Testis (tissue), 3 donors: ENCODE data around the gene WSB1. TPM values are rescaled to one million over a fixed set of nuclear protein-coding genes. Genes with fewer than 3 reads are reported as not detected.
A peak's percentile ranks its signal among the peaks of the same experiment; 100 is the strongest.

Experiments
- DNase-seq: peaks from one replicate; pipeline ENCODE4 v3.0.0-alpha.2; 2019
- H3K27ac ChIP-seq, 2 donors: fragments of 200-600 bp; sonication (generic); one replicate each; pipeline ENCODE4 v1.5.1; 2019
- H3K27me3 ChIP-seq: fragments of 200-600 bp; sonication (generic); one replicate; pipeline ENCODE4 v1.5.1; 2019
- H3K36me3 ChIP-seq: fragments of 200-600 bp; sonication (generic); one replicate; pipeline ENCODE4 v1.5.1; 2017; ENCODE audit warnings: low read depth; ENCODE audit errors: missing control alignments
- H3K4me1 ChIP-seq: fragments of 200-600 bp; sonication (generic); one replicate; pipeline ENCODE4 v1.5.1; 2019
- H3K4me3 ChIP-seq, 2 donors: fragments of 200-600 bp; sonication (generic); one replicate each; pipeline ENCODE4 v1.5.1; 2017 to 2019
- H3K9me3 ChIP-seq: fragments of 200-600 bp; sonication (generic); one replicate; pipeline ENCODE4 v1.5.1; 2017
- CTCF ChIP-seq, 3 experiments: fragments of 450-650 bp in 2 of 3; fragments of 200-600 bp in 1 of 3; sonication (generic) in 1 of 3; IDR thresholded peaks; one replicate each; pipeline ENCODE4 v1.5.1; 2016 to 2019; ENCODE audit warnings: antibody characterized with exemption in 3 of 3, mild to moderate bottlenecking in 2 of 3, moderate library complexity in 1 of 3
- POLR2A ChIP-seq: fragments of 450-650 bp; IDR thresholded peaks from one replicate; pipeline ENCODE4 v1.6.1; 2017; ENCODE audit warnings: antibody characterized with exemption, mild to moderate bottlenecking, moderate library complexity
- WGBS, 2 donors: methylation state at CpG; one replicate each; pipeline ENCODE4 v1.1.5; 2018; 5-methylcytosine and 5-hydroxymethylcytosine counted together
- intact Hi-C: fragments of 100-400 bp; cut with DNase I; formaldehyde crosslinking; loops from one replicate; pipeline ENCODE4 v1.15.1; 2023; ENCODE audit warnings: low total_unique reads
- polyA plus RNA-seq: library from polyadenylated mRNA; stranded (reverse); fragments of 350-450 nt; fragmentation: Illumina TruSeq; extraction: RNeasy Lipid Tissue Mini Kit (QIAGEN cat#74804); gene quantifications from one replicate; pipeline ENCODE4 v1.2.3, GENCODE V29; 2014; ENCODE audit warnings: low read depth, low replicate concordance; ENCODE audit not compliant: insufficient read depth
- total RNA-seq, 2 donors: library from RNA; depleted of rRNA; stranded (reverse); fragments of >200 nt; gene quantifications; one replicate each; pipeline ENCODE4 v1.2.3, GENCODE V29; 2016

WSB1 gene
- total and polyA plus RNA-seq, 3 donors from 2014 or later, result 126 to 189 (median 160) TPM

GRCh38 chr17:27322690-27323508, 29.0 kb downstream of the WSB1 start:
- H3K4me1 ChIP-seq, result peaks cover 21% of the 10 kb centered on the region
- intact Hi-C loops, result no loop called here

GRCh38 chr17:27323538-27324215, 29.8 kb downstream of the WSB1 start:
- H3K4me1 ChIP-seq, result peaks cover 21% of the 10 kb centered on the region
- no peaks in the 10 kb centered on the region for H3K9me3 ChIP-seq
- intact Hi-C loops, result no loop called here
- WGBS, 2 donors, result 34 to 39% methylated on average over 6 to 7 of the region's 7 CpGs
- DNase-seq, result peak; percentile 58
- H3K4me3 ChIP-seq, result no peak overlapping the region
- TF ChIP-seq CTCF (IDR thresholded peaks at IDR 0.05), result no peak
- TF ChIP-seq POLR2A, result no peak
- peak overlapping the region in 1 of 2 donors; percentile 26 for H3K27ac ChIP-seq
- H3K27me3 ChIP-seq, result no peaks in the 10 kb centered on the region
- no peaks in the 10 kb centered on the region for H3K36me3 ChIP-seq

More at GRCh38 chr17:27322690-27323508, 29.0 kb downstream of the WSB1 start:
- TF ChIP-seq POLR2A (no peak), CTCF (IDR thresholded peaks at IDR 0.05) (no peak)
- H3K4me3 ChIP-seq, result no peak overlapping the region
- no peaks in the 10 kb centered on the region for H3K27me3 ChIP-seq
- H3K27ac ChIP-seq, result peak overlapping the region in 1 of 2 donors; percentile 26
- no peaks in the 10 kb centered on the region for H3K9me3 ChIP-seq
- 59 to 72% methylated on average over 4 of the region's 4 CpGs for WGBS, 2 donors
- DNase-seq, result no peak
- H3K36me3 ChIP-seq, result no peaks in the 10 kb centered on the region

- DNase-seq, result no peak
- H3K27ac ChIP-seq, result no peak overlapping the region
- intact Hi-C loops, result no loop called here
These were observed 30.9 kb downstream of the WSB1 start for GRCh38 chr17:27324771-27325339.

GRCh38 chr17:27326051-27326450, 32.1 kb downstream of the WSB1 start:
- 85 to 86% methylated on average over 2 of the region's 2 CpGs for WGBS, 2 donors
- TF ChIP-seq POLR2A (no peak), CTCF (IDR thresholded peaks at IDR 0.05) (no peak)
- no peak for DNase-seq
- intact Hi-C loops, result no loop called here
- H3K9me3 ChIP-seq, result no peaks in the 10 kb centered on the region
- H3K4me1 ChIP-seq, result peaks cover 12% of the 10 kb centered on the region
- H3K36me3 ChIP-seq, result no peaks in the 10 kb centered on the region
- H3K27ac ChIP-seq, result no peak overlapping the region
- no peaks in the 10 kb centered on the region for H3K27me3 ChIP-seq
- no peak overlapping the region for H3K4me3 ChIP-seq

More at GRCh38 chr17:27324771-27325339, 30.9 kb downstream of the WSB1 start:
- H3K27me3 ChIP-seq, result no peaks in the 10 kb centered on the region
- no peaks in the 10 kb centered on the region for H3K9me3 ChIP-seq
- TF ChIP-seq POLR2A (no peak), CTCF (IDR thresholded peaks at IDR 0.05) (no peak)
- 77 to 79% methylated on average over 3 to 4 of the region's 5 CpGs for WGBS, 2 donors
- peaks cover 18% of the 10 kb centered on the region for H3K4me1 ChIP-seq
- no peak overlapping the region for H3K4me3 ChIP-seq
- no peaks in the 10 kb centered on the region for H3K36me3 ChIP-seq
